GM20000 (cell line): ENCODE results near the gene RTL1.

ENCODE experiments used
- DNase-seq: peaks from one replicate; pipeline ENCODE4 v3.0.0; 2012; ENCODE audit warnings: low spot score
- CTCF ChIP-seq: IDR thresholded peaks from 2 replicates; pipeline ENCODE4 v1.5.1; 2012; ENCODE audit warnings: mild to moderate bottlenecking, control low read depth; ENCODE audit errors: extremely low read depth, missing control alignments

RTL1 gene

GRCh38 chr14:100884456-100884855 lies 19.1 kb downstream of the RTL1 start:
- TF ChIP-seq CTCF: no peak
- no peak for DNase-seq

GRCh38 chr14:100883789-100884101 lies 19.8 kb downstream of the RTL1 start:
- TF ChIP-seq CTCF: no peak

GRCh38 chr14:100882991-100883788 lies 20.3 kb downstream of the RTL1 start:
- DNase-seq: no peak
- TF ChIP-seq CTCF: no peak

More at GRCh38 chr14:100883789-100884101, 19.8 kb downstream of the RTL1 start:
- DNase-seq: no peak

DNA sequence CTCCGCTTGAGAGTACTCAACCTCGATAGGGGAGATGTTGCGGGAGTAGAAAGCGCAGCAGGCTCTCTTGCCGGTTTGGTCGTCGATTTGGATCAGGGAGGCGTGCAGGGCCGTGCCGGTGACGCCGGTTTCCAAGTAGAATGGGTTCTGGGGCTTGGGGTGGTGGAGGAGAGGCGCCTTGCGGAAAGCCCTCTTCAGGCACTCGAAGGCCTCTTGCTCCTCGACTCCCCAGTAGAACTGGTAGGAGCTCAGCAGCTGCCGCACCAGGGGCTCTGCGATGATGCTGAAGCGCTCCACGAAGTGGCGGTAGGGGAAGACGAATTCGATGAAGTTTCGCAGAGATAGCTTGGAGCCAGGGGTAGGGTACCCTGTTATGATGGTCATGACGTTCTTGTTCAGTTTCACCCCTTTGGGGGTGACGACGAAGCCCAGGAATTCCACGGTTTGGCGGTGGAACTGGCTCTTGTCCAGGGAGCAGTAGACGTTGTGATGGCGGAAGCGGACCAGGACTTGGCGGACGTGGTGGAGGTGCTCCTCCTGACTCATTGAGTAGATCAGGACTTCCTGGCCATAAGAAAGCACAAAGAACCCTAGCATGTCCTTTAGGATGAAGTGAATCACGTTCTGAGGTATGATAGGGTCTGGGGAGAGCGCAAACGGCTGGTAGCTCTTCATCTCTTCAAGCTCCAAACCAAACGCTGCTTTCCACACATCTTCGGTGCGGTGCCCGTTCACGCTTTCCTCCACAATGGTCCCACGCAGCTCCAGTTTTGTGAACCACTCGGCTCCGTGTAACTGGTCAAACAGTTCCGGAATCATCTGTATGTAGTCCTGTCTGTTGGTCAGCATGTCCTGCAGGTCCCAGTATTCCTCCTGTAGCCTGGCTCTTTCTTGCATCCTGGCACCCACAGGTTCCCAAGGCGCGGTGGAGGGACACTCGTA lies 21.2 kb downstream of the RTL1 start:
- TF ChIP-seq CTCF: no peak

DNA sequence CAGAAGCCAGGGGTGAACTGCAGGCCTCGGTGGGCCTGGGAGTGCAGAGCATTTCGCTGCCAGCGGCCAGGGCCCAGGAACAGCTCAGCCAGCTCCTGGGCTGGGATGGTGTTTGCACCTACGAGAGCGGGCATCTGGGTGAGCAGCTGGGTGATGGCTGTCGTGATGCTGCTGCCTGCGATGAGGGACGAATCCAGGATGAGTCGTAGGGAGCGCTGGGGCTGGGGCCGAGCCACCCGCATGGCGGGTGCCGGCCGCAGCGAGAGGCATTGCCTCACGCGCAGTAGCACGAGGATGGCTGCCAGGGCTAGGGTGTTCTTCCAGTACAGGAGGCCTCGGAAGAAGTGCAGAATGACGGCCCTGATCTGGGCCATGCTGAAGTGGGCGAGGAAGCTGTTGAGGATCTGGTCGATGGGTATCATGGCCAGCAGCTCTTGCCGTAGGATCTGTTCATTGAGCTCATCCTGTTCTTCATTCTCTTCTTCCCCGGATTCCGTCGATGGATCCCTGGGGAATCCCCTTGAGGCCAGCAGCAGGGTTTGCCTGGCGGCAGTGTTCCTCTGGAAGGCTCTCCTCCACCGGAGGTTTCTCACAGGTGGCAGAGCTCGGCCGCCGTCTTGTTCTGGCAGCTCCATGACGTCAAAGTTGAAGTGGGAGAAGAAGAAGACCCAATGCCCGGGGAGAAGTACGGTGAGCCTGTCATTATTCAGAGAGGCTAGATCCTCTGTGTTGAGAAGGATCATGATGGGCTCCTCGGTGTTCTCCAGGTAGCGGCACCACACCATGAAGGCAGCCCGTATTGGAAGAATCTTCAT lies 22.1 kb downstream of the RTL1 start:
- no peak for DNase-seq
- TF ChIP-seq CTCF: no peak

More for the DNA sequence above, 21.2 kb downstream of the RTL1 start:
- no peak for DNase-seq

GRCh38 chr14:100880271-100881101 lies 23.0 kb downstream of the RTL1 start:
- no peak for TF ChIP-seq CTCF
- no peak for DNase-seq
